ENCODE measurements around the gene SRGAP3. TPM values are rescaled to one million over a fixed set of nuclear protein-coding genes. Genes with fewer than 3 reads are reported as not detected.

The SRGAP3 gene
- total and polyA plus RNA-seq, 2 donors (not counting 1 experiment from before 2014, with no cell fraction given) = 0.92 to 12.4 TPM

GRCh38 chr3:9111417-9111816, 138.0 kb downstream of the SRGAP3 start:
- Histone ChIP-seq H2AFZ (ENCODE audit: low read length) (no peak overlapping the region), H3K4me3 (replicated peaks in 1 of 4; ENCODE audit: control extremely low read depth in 1 of 4, insufficient read depth in 1 of 4, low read depth in 3 of 4, low read length in 4 of 4) (no peak overlapping the region), H3K4me1 (ENCODE audit: control insufficient read depth, extremely low read depth, insufficient read depth, low read length) (no peaks in the 10 kb centered on the region), H3K36me3 (ENCODE audit: control insufficient read depth, insufficient read depth, low read length) (no peaks in the 10 kb centered on the region), H3K9me3 (ENCODE audit: control insufficient read depth, insufficient read depth, low read depth, low read length) (no peaks in the 10 kb centered on the region), H3K9ac (ENCODE audit: insufficient read depth, low read length) (no peak overlapping the region), H4K20me1 (ENCODE audit: control insufficient read depth, extremely low read depth, insufficient read depth, low read length) (no peaks in the 10 kb centered on the region), H3K27me3 (ENCODE audit: control insufficient read depth, insufficient read depth, low read length) (no peaks in the 10 kb centered on the region), H3K27ac (ENCODE audit: insufficient read depth, low read length) (no peak overlapping the region), H3K4me2 (ENCODE audit: extremely low read depth, insufficient read depth, low read length) (no peak overlapping the region), H3K79me2 (ENCODE audit: control insufficient read depth, insufficient read depth, low read length) (no peaks in the 10 kb centered on the region)
- no peak for DNase-seq (ENCODE audit: low read depth in 2 of 2)
- TF ChIP-seq EZH2 (IDR thresholded peaks at IDR 0.05; ENCODE audit: low read length, missing control alignments) (no peak), CTCF (conservative IDR thresholded peaks at IDR 0.05 in 1 of 2, IDR thresholded peaks at IDR 0.05 in 1 of 2; ENCODE audit: low read depth in 1 of 2, low read length in 2 of 2) (peak in 1 of 2 donors; percentile 12)

- Histone ChIP-seq H3K4me3 (replicated peaks in 1 of 4; ENCODE audit: control extremely low read depth in 1 of 4, insufficient read depth in 1 of 4, low read depth in 3 of 4, low read length in 4 of 4) (no peak overlapping the region), H3K79me2 (ENCODE audit: control insufficient read depth, insufficient read depth, low read length) (no peaks in the 10 kb centered on the region), H3K36me3 (ENCODE audit: control insufficient read depth, insufficient read depth, low read length) (no peaks in the 10 kb centered on the region), H3K27ac (ENCODE audit: insufficient read depth, low read length) (no peak overlapping the region), H3K9me3 (ENCODE audit: control insufficient read depth, insufficient read depth, low read depth, low read length) (no peaks in the 10 kb centered on the region), H4K20me1 (ENCODE audit: control insufficient read depth, extremely low read depth, insufficient read depth, low read length) (no peaks in the 10 kb centered on the region), H3K4me2 (ENCODE audit: extremely low read depth, insufficient read depth, low read length) (no peak overlapping the region), H3K27me3 (ENCODE audit: control insufficient read depth, insufficient read depth, low read length) (no peaks in the 10 kb centered on the region), H3K4me1 (ENCODE audit: control insufficient read depth, extremely low read depth, insufficient read depth, low read length) (no peaks in the 10 kb centered on the region), H3K9ac (ENCODE audit: insufficient read depth, low read length) (no peak overlapping the region), H2AFZ (ENCODE audit: low read length) (no peak overlapping the region)
- TF ChIP-seq CTCF (conservative IDR thresholded peaks at IDR 0.05 in 1 of 2, IDR thresholded peaks at IDR 0.05 in 1 of 2; ENCODE audit: low read depth in 1 of 2, low read length in 2 of 2) (no peak), EZH2 (IDR thresholded peaks at IDR 0.05; ENCODE audit: low read length, missing control alignments) (no peak)
- peak in 1 of 2 donors; percentile 11 for DNase-seq (ENCODE audit: low read depth in 2 of 2)
Observed at GRCh38 chr3:9110802-9111201, 138.6 kb downstream of the SRGAP3 start.

- Histone ChIP-seq H3K27me3 (ENCODE audit: control insufficient read depth, insufficient read depth, low read length) (no peaks in the 10 kb centered on the region), H3K9me3 (ENCODE audit: control insufficient read depth, insufficient read depth, low read depth, low read length) (no peaks in the 10 kb centered on the region), H4K20me1 (ENCODE audit: control insufficient read depth, extremely low read depth, insufficient read depth, low read length) (no peaks in the 10 kb centered on the region), H3K4me2 (ENCODE audit: extremely low read depth, insufficient read depth, low read length) (no peak overlapping the region), H3K36me3 (ENCODE audit: control insufficient read depth, insufficient read depth, low read length) (no peaks in the 10 kb centered on the region), H2AFZ (ENCODE audit: low read length) (no peak overlapping the region), H3K4me1 (ENCODE audit: control insufficient read depth, extremely low read depth, insufficient read depth, low read length) (no peaks in the 10 kb centered on the region), H3K4me3 (replicated peaks in 1 of 4; ENCODE audit: control extremely low read depth in 1 of 4, insufficient read depth in 1 of 4, low read depth in 3 of 4, low read length in 4 of 4) (no peak overlapping the region), H3K9ac (ENCODE audit: insufficient read depth, low read length) (no peak overlapping the region), H3K79me2 (ENCODE audit: control insufficient read depth, insufficient read depth, low read length) (no peaks in the 10 kb centered on the region), H3K27ac (ENCODE audit: insufficient read depth, low read length) (no peak overlapping the region)
- no peak for DNase-seq (ENCODE audit: low read depth in 2 of 2)
- TF ChIP-seq CTCF (conservative IDR thresholded peaks at IDR 0.05 in 1 of 2, IDR thresholded peaks at IDR 0.05 in 1 of 2; ENCODE audit: low read depth in 1 of 2, low read length in 2 of 2) (no peak), EZH2 (IDR thresholded peaks at IDR 0.05; ENCODE audit: low read length, missing control alignments) (no peak)
Observed at GRCh38 chr3:9110316-9110715, 139.1 kb downstream of the SRGAP3 start.
